ENCODE results near the gene LRCH1.

DNA sequence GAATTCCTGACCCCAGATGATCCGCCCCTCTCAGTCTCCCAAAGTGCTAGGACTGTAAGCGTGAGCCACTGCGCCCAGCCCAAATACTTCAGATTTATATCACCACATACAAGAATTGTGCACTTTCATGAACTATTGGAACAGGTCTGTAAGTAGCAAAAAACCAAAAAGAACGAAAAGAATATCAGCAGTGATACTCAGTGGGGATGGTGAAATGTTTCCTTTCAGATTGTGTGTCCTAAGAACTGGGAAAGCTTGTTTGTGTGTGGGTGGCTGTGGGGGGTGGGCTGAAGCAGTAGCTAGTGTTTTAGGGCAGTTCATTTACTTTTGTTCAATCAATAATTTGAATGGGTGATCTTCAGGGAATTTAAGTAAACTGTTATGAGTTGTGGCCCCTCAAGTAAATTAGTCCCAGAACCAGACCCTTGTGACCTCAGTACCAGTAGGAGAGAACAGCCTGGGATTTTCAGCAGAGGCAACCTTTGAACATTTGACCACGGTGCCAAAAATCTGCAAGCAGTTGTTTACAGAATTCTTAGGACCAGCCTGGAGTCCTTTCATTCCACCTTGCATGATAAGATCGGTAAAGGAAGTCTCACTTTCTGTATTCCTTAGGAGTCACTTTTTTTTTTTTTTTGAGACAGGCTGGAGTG, 106.6 kb downstream of the LRCH1 start:
- TF ChIP-seq EZH2 (IDR thresholded peaks at IDR 0.05; ENCODE audit: insufficient read depth, poor library complexity, severe bottlenecking) = no peak
- no peak for TF ChIP-seq EZH2phosphoT487 (IDR thresholded peaks at IDR 0.05; ENCODE audit: insufficient read depth, low read depth)
